Measurements from ENCODE around the gene CLEC2D.

DNA sequence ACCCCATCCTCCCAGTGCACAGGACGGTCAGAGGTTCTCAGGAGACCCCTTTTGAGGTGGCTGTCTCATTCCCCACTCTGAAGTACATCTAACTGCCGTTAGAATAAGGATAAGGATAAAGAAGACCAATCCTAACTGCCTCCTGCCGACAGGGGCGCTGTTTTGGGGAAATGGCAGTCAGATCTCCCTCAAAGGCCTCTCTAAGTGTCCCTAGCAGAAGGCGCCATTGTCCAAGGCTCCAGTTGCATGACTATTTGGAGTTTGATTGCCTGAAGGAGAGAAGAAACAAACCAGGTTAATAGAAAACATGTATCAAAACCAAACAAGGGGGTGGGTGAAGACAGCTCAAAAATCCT lies 32.7 kb upstream of the CLEC2D start:
- TF ChIP-seq, protein P1, sequence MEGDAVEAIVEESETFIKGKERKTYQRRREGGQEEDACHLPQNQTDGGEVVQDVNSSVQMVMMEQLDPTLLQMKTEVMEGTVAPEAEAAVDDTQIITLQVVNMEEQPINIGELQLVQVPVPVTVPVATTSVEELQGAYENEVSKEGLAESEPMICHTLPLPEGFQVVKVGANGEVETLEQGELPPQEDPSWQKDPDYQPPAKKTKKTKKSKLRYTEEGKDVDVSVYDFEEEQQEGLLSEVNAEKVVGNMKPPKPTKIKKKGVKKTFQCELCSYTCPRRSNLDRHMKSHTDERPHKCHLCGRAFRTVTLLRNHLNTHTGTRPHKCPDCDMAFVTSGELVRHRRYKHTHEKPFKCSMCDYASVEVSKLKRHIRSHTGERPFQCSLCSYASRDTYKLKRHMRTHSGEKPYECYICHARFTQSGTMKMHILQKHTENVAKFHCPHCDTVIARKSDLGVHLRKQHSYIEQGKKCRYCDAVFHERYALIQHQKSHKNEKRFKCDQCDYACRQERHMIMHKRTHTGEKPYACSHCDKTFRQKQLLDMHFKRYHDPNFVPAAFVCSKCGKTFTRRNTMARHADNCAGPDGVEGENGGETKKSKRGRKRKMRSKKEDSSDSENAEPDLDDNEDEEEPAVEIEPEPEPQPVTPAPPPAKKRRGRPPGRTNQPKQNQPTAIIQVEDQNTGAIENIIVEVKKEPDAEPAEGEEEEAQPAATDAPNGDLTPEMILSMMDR (IDR thresholded peaks at IDR 0.05): no peak
- TF ChIP-seq EP300 (IDR thresholded peaks at IDR 0.05): no peak
- TF ChIP-seq POLR2A (IDR thresholded peaks at IDR 0.05): no peak
